Measurements from ENCODE around the gene C4orf36.
"Not testable (repeated sequence)": the region's sequence is repeated elsewhere in the genome, so short reads cannot be mapped to it uniquely, and the experiment has no call there.

Gene C4orf36

GRCh38 chr4:86916392-86916791 is 24.2 kb upstream of the C4orf36 start:
- DNase-seq: no peak

GRCh38 chr4:86910820-86911684 is 18.8 kb upstream of the C4orf36 start:
- DNase-seq: peak; percentile 38 to 56 (median 53)

DNA sequence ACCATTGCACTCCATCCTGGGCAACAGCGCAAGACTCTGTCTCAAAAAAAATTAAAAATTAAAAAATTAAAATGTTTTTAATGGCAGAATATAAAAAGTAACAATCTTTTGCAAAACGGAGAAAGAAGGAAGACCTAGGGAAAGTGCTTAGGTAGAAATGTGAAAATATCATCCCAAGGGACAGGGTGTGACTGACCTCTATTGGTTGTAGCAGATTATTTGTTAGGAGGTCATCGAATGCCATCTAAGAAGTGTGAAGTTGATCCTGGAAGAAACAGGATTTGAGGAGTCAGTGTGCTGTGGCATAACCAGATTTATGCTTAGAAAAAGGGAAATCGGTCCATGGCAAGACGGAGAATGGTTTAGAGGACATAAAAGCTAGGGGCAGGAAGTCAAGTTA is 18.1 kb upstream of the C4orf36 start:
- DNase-seq: peak in 2 of 3 donors; percentile 26 to 40

- peak in 2 of 3 donors; percentile 38 to 47 for DNase-seq
Measured at GRCh38 chr4:86909546-86910295, 17.5 kb upstream of the C4orf36 start.

- DNase-seq: peak; percentile 75 to 96 (median 88)
Measured at GRCh38 chr4:86908251-86908657, 16.0 kb upstream of the C4orf36 start.

- DNase-seq: no peak
Measured at GRCh38 chr4:86901864-86902263, 9.6 kb upstream of the C4orf36 start.

GRCh38 chr4:86898562-86898961 is 6.3 kb upstream of the C4orf36 start:
- DNase-seq: no peak

DNA sequence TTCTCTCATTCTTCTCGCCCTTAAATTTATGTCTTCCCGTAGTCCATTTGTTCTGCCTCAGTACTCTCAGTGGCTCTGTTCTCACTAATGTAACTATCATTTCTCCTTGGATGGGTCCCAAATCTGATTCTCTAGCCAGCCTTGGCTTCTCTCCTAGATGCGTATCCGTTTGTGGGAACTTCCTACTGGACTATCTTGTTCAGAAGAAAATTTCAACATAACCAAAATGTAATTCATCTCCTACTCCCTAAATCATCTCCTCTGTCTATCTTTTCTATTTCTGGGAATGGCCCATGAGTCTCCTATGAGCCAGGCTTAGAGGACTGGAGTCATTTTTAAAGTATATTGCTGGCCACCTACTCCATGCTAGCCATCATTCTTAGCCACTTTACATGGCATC is 4.4 kb upstream of the C4orf36 start:
- DNase-seq: no peak

GRCh38 chr4:86895692-86896488 is 3.7 kb upstream of the C4orf36 start:
- DNase-seq: peak; percentile 74 to 88 (median 85)

DNA sequence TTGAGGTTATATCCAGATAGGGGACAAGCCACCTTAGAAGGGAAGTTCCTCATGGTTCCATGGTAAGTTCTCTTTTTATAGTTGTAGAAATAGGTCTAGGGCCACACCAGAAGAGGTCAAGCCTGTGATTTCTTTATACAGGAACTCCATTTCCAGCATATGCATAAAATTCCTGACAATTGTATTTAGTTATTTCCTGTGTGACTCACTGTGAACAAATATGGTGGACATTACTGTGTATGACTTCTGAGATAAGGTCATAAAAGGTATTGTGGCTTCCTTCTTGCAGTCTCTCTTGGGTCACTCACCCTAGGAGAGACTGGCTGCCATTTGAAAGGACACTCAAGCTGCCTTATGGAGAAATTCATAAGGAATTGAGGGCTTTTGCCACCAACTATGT is 2.2 kb upstream of the C4orf36 start:
- peak; percentile 23 to 72 (median 48) for DNase-seq

DNA sequence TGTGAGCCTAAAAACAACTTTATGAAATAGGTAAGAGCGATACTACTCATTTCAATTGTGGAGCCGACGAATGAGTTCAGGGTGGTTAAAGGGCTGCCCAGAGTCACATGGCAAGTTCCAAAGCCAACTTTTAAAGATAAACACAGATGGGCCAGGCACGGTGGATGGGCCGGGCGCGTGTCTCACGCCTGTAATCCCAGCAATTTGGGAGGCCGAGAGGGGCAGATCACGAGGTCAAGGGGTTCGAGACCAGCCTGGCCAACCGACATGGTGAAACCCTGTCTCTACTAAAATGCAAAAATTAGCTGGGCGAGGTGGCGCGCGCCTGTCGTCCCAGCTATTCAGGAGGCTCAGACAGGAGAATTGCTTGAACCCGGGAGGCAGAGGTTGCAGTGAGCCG is 914 bp upstream of the C4orf36 start:
- no peak for DNase-seq

DNA sequence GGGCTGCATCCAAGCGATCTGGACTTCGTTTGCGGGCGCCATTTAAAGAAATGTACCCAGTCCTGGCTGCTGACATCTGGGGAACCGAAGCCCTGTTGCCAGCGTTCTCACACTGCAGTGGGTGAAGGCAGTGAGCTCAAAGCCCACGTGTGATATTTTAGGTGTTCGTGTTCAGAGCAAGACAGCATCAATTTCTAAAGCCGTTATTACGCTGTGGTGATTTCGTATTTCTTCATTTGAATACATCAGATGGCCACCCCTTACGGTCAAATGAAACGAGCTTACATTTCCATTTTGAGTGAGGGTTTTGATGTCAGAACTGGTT is 376 bp upstream of the C4orf36 start:
- DNase-seq: no peak

GRCh38 chr4:86890790-86891189 is 1.4 kb downstream of the C4orf36 start:
- DNase-seq: no peak

DNA sequence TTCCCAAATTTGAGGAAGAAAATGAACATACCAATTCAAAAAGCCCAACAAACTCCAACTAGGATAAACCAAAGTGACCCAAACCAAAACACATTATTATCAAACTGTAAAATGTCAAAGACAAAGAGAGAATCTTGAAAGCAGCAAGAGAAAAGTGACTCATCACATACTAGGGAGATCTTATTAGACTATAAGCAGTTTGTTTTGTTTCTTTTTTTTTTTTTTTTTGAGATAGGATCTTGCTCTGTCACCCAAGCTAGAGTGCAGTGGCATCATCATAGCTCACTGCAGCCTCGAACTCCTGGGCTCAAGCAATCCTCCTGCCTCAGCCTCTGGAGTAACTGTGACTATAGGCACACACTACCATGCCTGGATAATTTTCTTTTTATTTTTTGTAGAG is 12.6 kb downstream of the C4orf36 start:
- no peak for DNase-seq

GRCh38 chr4:86878640-86879039 is 13.6 kb downstream of the C4orf36 start:
- DNase-seq: no peak

GRCh38 chr4:86876894-86877685 is 15.1 kb downstream of the C4orf36 start:
- DNase-seq: no peak

DNA sequence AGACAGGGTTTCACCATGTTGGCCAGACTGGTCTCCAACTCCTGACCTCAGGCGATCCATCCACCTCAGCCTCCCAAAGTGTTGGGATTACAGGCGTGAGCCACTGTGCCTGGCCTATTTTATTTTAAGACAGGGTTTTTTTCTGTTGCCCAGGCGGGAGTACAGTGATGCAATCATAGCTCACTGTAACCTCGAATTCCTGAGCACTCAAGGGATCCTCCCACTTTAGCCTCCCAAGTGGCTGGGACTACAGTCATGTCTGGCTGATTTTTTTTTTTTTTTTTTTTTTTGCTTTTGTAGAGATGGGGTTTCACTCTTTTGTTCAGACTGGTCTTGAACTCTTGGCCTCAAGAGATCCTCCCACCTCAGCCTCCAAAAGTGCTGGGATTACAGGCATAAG is 16.8 kb downstream of the C4orf36 start:
- not testable (repeated sequence) for DNase-seq

GRCh38 chr4:86872135-86872534 is 20.1 kb downstream of the C4orf36 start:
- DNase-seq: no peak

DNA sequence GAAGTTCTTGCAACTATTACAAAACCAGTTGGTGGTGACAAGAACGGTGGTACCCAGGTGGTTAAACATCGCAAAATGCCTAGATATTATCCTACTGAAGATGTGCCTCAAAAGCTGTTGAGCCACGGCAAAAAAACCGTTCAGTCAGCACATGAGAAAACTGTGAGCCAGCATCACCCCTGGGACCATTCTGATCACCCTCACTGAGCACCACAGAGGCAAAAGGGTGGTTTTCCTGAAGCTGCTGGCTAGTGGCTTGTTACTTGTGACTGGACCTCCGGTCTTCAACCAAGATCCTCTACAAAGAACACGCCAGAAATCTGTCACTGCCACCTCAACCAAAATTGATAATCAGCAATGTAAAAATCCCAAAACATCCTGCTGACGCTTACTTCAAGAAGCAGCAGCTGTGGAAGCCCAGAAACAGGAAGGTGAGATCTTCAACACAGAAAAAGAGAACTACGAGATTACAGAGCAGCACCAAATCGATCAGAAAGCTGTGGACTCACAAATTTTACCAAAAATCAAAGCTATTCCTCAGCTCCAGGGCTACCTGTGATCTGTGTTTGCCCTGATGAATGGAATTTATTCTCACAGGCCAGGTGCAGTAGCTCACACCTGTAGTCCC is 21.7 kb downstream of the C4orf36 start:
- DNase-seq: peak in 1 of 3 donors; percentile 22

GRCh38 chr4:86857341-86858052 is 34.7 kb downstream of the C4orf36 start:
- no peak for DNase-seq

DNA sequence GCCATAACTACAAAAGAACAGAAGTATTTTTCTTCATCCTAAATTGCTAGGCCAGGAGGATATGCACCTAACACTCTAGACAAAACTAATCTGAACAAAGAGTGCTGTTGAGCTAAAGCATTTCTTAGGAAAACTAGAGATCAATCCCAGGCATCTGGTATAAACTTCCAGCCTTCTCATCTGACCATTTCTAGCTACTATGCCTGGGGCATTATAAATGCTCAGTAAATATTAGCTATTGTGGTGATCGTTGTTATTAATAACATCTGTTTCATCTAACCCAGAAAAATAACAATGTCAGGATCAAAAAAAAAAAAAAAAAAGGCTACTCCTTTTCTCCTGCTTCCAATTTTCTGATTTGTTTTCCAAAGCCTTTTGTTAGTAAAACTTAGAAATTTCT is 35.3 kb downstream of the C4orf36 start:
- no peak for DNase-seq

Data from suppressor macrophage treated with lipopolysaccharide for 1 hour (primary cell).